K562 (cell line): Measurements from ENCODE around the gene LRCH1. TPM values are rescaled to one million over a fixed set of nuclear protein-coding genes. Genes with fewer than 3 reads are reported as not detected.

Experiments
- ATAC-seq: fragments of 200-7000 bp; cut with Tn5 transposase; 3 replicates; pipeline ENCODE4 v1.9.1; 2020; ENCODE audit warnings: moderate library complexity
- BruUV-seq: library from RNA; stranded (reverse); fragments of 400-500 nt; replicated peaks from 2 replicates; lab custom pipeline; 2021; lab: Mats Ljungman, UMichigan
- CTCF ChIA-PET: fragments of 300-600 bp; formaldehyde crosslinking; extraction: SDS; loops from one replicate; lab custom pipeline; 2021; ENCODE audit warnings: low intra/inter-chr PET ratio; lab: Yijun Ruan, JAX
- POLR2A ChIA-PET: fragments of 300-600, 350-650 bp; sonication (Branson Sonifier 250); formaldehyde crosslinking; extraction: SDS; loops from one replicate; lab custom pipeline; 2021; ENCODE audit warnings: antibody characterized with exemption, inconsistent platforms; lab: Yijun Ruan, JAX
- DNase-seq, 4 experiments: peaks; one replicate each; pipeline versions ENCODE4 v3.0.0 to v3.0.0-alpha.2; 2011 to 2018; ENCODE audit warnings: low spot score in 3 of 4, mixed read lengths in 3 of 4; ENCODE audit errors: extremely low read depth in 1 of 4
- FAIRE-seq: peaks from 2 replicates; lab custom pipeline; 2011; peaks lifted over from hg19 to GRCh38; lab: Jason Lieb, UNC
- H2AFZ ChIP-seq: 2 replicates; pipeline ENCODE4 v1.6.0; 2011; ENCODE audit warnings: low read depth, low read length, control low read depth, inconsistent platforms
- H3K27ac ChIP-seq: fragments of 200-600 bp; 3 replicates; pipeline ENCODE4 v1.8.0; 2011; ENCODE audit warnings: low read depth, mild to moderate bottlenecking, control low read depth, inconsistent platforms, low read length, moderate library complexity, mixed read lengths; ENCODE audit errors: extremely low read depth
- H3K27me3 ChIP-seq, 2 experiments: fragments of 300-600 bp in 1 of 2; 2 replicates in 1 of 2; 3 replicates in 1 of 2; pipeline versions ENCODE4 v1.6.0 to v1.8.0; 2011; ENCODE audit warnings: inconsistent platforms in 2 of 2, low read length in 2 of 2, mild to moderate bottlenecking in 1 of 2, mixed read lengths in 1 of 2, moderate library complexity in 1 of 2; ENCODE audit not compliant: control insufficient read depth in 2 of 2, insufficient read depth in 2 of 2
- H3K36me3 ChIP-seq: fragments of 300-600 bp; 3 replicates; pipeline ENCODE4 v1.8.0; 2011; ENCODE audit warnings: mild to moderate bottlenecking, low read length, inconsistent platforms; ENCODE audit not compliant: control insufficient read depth, insufficient read depth
- H3K4me1 ChIP-seq, 2 experiments: fragments of 200-600 bp in 1 of 2; replicated peaks in 1 of 2; 2 replicates in 1 of 2; 3 replicates in 1 of 2; pipeline versions ENCODE4 v1.5.1 to v1.8.0; 2011; ENCODE audit warnings: inconsistent platforms in 2 of 2, low read length in 2 of 2, mild to moderate bottlenecking in 1 of 2, mixed read lengths in 1 of 2, moderate library complexity in 1 of 2; ENCODE audit not compliant: control insufficient read depth in 2 of 2, insufficient read depth in 2 of 2
- H3K4me2 ChIP-seq: 2 replicates; pipeline ENCODE4 v1.6.1; 2011; ENCODE audit warnings: low read length, control low read depth, inconsistent platforms, mixed read lengths; ENCODE audit not compliant: insufficient read depth
- H3K4me3 ChIP-seq: fragments of 200-600 bp; sonication (generic), shearing (Covaris generic); 2 replicates; pipeline ENCODE4 v1.5.1; 2016; ENCODE audit warnings: control low read depth, inconsistent platforms
- H3K79me2 ChIP-seq: fragments of 200-600 bp; 3 replicates; pipeline ENCODE4 v1.8.0; 2011; ENCODE audit warnings: low read length, inconsistent platforms; ENCODE audit not compliant: control insufficient read depth, insufficient read depth
- H3K9ac ChIP-seq, 2 experiments: 2 replicates each; pipeline versions ENCODE4 v1.6.0 to v1.6.1; 2011; ENCODE audit warnings: low read depth in 2 of 2, low read length in 2 of 2, control low read depth in 1 of 2, inconsistent platforms in 1 of 2, mild to moderate bottlenecking in 1 of 2, mixed read lengths in 1 of 2; ENCODE audit not compliant: insufficient read depth in 1 of 2
- H3K9me1 ChIP-seq: one replicate; pipeline ENCODE4 v1.6.0; 2011; ENCODE audit warnings: inconsistent platforms, mild to moderate bottlenecking, low read length, moderate library complexity; ENCODE audit not compliant: control insufficient read depth, insufficient read depth
- H3K9me3 ChIP-seq: replicated peaks from 2 replicates; pipeline ENCODE4 v1.5.1; 2011; ENCODE audit warnings: low read depth, low read length, inconsistent platforms; ENCODE audit not compliant: control insufficient read depth, insufficient read depth
- H4K20me1 ChIP-seq: replicated peaks from 2 replicates; pipeline ENCODE4 v1.6.1; 2011; ENCODE audit warnings: low read length, inconsistent platforms, mixed read lengths; ENCODE audit not compliant: control insufficient read depth, insufficient read depth
- ATF2 ChIP-seq: sonication (generic); formaldehyde crosslinking; IDR thresholded peaks from 2 replicates; pipeline ENCODE4 v1.8.1; 2022; ENCODE audit warnings: missing genetic modification reagents
- CBFB ChIP-seq: sonication (generic); formaldehyde crosslinking; IDR thresholded peaks from 2 replicates; pipeline ENCODE4 v1.4.0; 2020; ENCODE audit warnings: mild to moderate bottlenecking, missing genetic modification reagents
- GABPA ChIP-seq: fragments of 200-800 bp; sonication (Bioruptor generic); conservative IDR thresholded peaks from 2 replicates; pipeline ENCODE4 v1.6.1; 2016; ENCODE audit warnings: low read depth, missing genetic modification characterization, missing compliant biosample characterization
- MCM5 ChIP-seq: fragments of 450-650 bp; IDR thresholded peaks from 2 replicates; pipeline ENCODE4 v1.6.1; 2016; ENCODE audit warnings: low read depth
- NR0B1 ChIP-seq: fragments of 450-650 bp; IDR thresholded peaks from one replicate; pipeline ENCODE4 v1.6.1; 2018; ENCODE audit warnings: mild to moderate bottlenecking, moderate library complexity; ENCODE audit not compliant: partially characterized antibody
- OTX1 ChIP-seq: fragments of 450-650 bp; formaldehyde crosslinking; IDR thresholded peaks from 2 replicates; pipeline ENCODE4 v1.4.0; 2022; ENCODE audit warnings: mild to moderate bottlenecking
- RBFOX2 ChIP-seq: fragments of 200-400 bp; formaldehyde crosslinking; IDR thresholded peaks from 2 replicates; pipeline ENCODE4 v1.6.1; 2017; ENCODE audit warnings: low read depth, mild to moderate bottlenecking, low read length, moderate library complexity
- RBM25 ChIP-seq: fragments of 200-400 bp; formaldehyde crosslinking; IDR thresholded peaks from 2 replicates; pipeline ENCODE4 v1.6.1; 2018; ENCODE audit warnings: low read length, low read depth, moderate library complexity; ENCODE audit not compliant: severe bottlenecking
- ZNF347 ChIP-seq: fragments of 450-650 bp; formaldehyde crosslinking; IDR thresholded peaks from 2 replicates; pipeline ENCODE4 v1.4.0; 2020; ENCODE audit warnings: low read depth, mild to moderate bottlenecking, moderate library complexity
- WGBS: fragments of 100-300 bp; shearing (Covaris generic); methylation state at CpG from one replicate; pipeline ENCODE4 v1.1.6; 2016; ENCODE audit warnings: low coverage, mixed read lengths; ENCODE audit not compliant: insufficient coverage; ENCODE audit errors: missing lambda C conversion rate; 5-methylcytosine and 5-hydroxymethylcytosine counted together
- in situ Hi-C: fragments of 300-500 bp; cut with MboI; formaldehyde crosslinking; loops from 4 replicates; pipeline ENCODE4 v1.15.0; 2018; ENCODE audit warnings: inconsistent platforms, mixed read lengths
- intact Hi-C: fragments of 100-400 bp; cut with micrococcal nuclease; formaldehyde crosslinking; loops from 2 replicates; pipeline ENCODE4 v1.14.2; 2022
- polyA plus RNA-seq, 8 experiments: library from polyadenylated mRNA; depleted of rRNA in 4 of 8; stranded (reverse) in 5 of 8; unstranded in 3 of 8; fragments of >200 nt; fragmentation: Nextera tagmentation in 2 of 8; fragmentation: Illumina TruSeq in 1 of 8; extraction: Ambion mirVana in 2 of 8; extraction: Trizol in 1 of 8; gene quantifications; 2 replicates each; pipeline versions ENCODE4 v1.2.1 to v1.2.3, GENCODE V29; 2011 to 2014; ENCODE audit warnings: inconsistent platforms in 1 of 8, missing spikeins in 1 of 8
- total RNA-seq, 7 experiments: library from RNA; depleted of rRNA in 6 of 7; stranded (reverse); fragments of >200 nt in 6 of 7; fragmentation: Illumina TruSeq in 2 of 7; extraction: Trizol in 2 of 7; gene quantifications; 2 replicates each; pipeline versions ENCODE4 v1.2.1 to v1.2.3, GENCODE V29; 2011 to 2021; ENCODE audit warnings: low replicate concordance in 1 of 7

Gene LRCH1
- total and polyA plus RNA-seq, 9 of the 15 experiments (the other 6 are each of a cell fraction or from before 2014, with no cell fraction given), result 1.1 to 6.8 (median 3.7) TPM

GRCh38 chr13:46605825-46606554 is 53.0 kb downstream of the LRCH1 start:
- Histone ChIP-seq H3K79me2 (peaks cover 19% of the 10 kb centered on the region), H3K9me3 (no peaks in the 10 kb centered on the region), H2AFZ (no peak overlapping the region), H4K20me1 (peaks cover 17% of the 10 kb centered on the region), H3K36me3 (no peaks in the 10 kb centered on the region), H3K27ac (no peak overlapping the region)
- 27% methylated on average over 2 of the region's 3 CpGs for WGBS
- no TSS peak for BruUV-seq
- ChIA-PET POLR2A (no interaction called here), CTCF (no interaction called here)
- intact Hi-C loops, result loop anchor here (10.0 kb wide), 1 partner anchor 119 kb away; no protein-coding TSS in a partner anchor
- ATAC-seq, result no peak
- peak; percentile 27 for TF ChIP-seq RBM25
- no peak for TF ChIP-seq OTX1
- TF ChIP-seq MCM5, result no peak
- TF ChIP-seq RBFOX2, result no peak
- TF ChIP-seq, all 486 proteins: peak for 1
- no peak overlapping the region for H3K4me3 ChIP-seq
- H3K9ac ChIP-seq, result no peak overlapping the region
- DNase-seq, result no peak
- in situ Hi-C loops, result no loop called here
- H3K27me3 ChIP-seq, result no peaks in the 10 kb centered on the region
- no peaks in the 10 kb centered on the region for H3K9me1 ChIP-seq
- peaks cover 5 to 18% of the 10 kb centered on the region in 2 experiments; a peak in 3 of 5 replicates for H3K4me1 ChIP-seq
- no peak overlapping the region for H3K4me2 ChIP-seq
- no peak for FAIRE-seq

GRCh38 chr13:46606970-46607369 is 54.0 kb downstream of the LRCH1 start:
- H3K9me3 ChIP-seq, result no peaks in the 10 kb centered on the region
- H3K36me3 ChIP-seq, result no peaks in the 10 kb centered on the region
- ChIA-PET POLR2A (no interaction called here), CTCF (no interaction called here)
- WGBS, result 2% methylated on average over 3 of the region's 3 CpGs
- FAIRE-seq, result no peak
- peaks cover 5 to 18% of the 10 kb centered on the region in 2 experiments; a peak in 3 of 5 replicates for H3K4me1 ChIP-seq
- H3K27me3 ChIP-seq, result no peaks in the 10 kb centered on the region
- ATAC-seq, result peak; percentile 60; the same call in 2 of the 3 replicates
- H3K79me2 ChIP-seq, result peaks cover 18% of the 10 kb centered on the region
- BruUV-seq, result no TSS peak
- no peak overlapping the region for H3K4me2 ChIP-seq
- DNase-seq, result peak in 2 of 4 experiments; percentile 7 to 27
- no peaks in the 10 kb centered on the region for H3K9me1 ChIP-seq
- intact Hi-C loops, result loop anchor here (10.0 kb wide), 1 partner anchor 118 kb away; no protein-coding TSS in a partner anchor
- in situ Hi-C loops, result no loop called here
- H3K4me3 ChIP-seq, result no peak overlapping the region
- no peak overlapping the region for H2AFZ ChIP-seq
- H3K9ac ChIP-seq, result no peak overlapping the region
- no peak overlapping the region for H3K27ac ChIP-seq
- peaks cover 19% of the 10 kb centered on the region for H4K20me1 ChIP-seq
- TF ChIP-seq CBFB (CRISPR knock-in tag) (no peak), GABPA (no peak), NR0B1 (no peak), ZNF347 (CRISPR knock-in tag) (no peak), ATF2 (CRISPR knock-in tag) (no peak)
